Measurements from ENCODE around the gene KRT28. TPM values are rescaled to one million over a fixed set of nuclear protein-coding genes. Genes with fewer than 3 reads are reported as not detected.

KRT28 gene
- total RNA-seq, 1 donor from 2014 or later, result not detected

DNA sequence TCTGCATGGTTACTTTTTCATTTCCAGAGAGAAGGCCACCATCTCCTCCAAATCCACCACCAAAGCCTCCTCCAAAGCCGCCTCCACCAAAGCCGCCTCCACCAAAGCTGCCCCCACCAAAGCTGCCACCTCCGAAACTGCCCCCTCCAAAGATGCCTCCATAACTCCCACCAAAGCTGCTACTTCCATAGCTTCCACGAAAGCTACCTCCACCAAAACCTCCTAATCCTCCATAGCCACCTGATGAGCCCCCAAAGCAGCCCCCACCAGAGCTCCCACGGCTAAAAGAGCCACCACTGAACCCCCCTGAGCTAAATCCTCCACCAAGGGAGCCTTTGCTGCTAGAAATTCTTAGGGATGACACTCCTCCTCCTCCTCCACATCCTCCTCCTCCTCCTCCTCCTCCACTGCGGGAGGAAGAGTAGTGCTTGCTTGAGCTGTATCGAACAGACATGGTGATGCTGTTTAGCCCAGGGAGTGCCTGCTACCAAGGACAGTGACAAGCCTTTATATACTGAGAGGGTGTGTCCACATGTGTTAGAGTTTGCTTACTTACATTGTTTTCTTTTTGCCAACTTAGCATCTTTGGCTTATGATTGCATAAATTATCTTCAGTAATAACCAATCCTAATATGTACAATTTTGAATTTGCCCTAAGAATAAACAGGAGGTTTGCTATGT lies 22.5 kb upstream of the KRT28 start, which contains the start of gene KRT10:
Gene KRT10, minus strand, starts transcription at position 483 of the 681 bp plus-strand sequence. Its CDS starts 29 bp downstream, at position 454.
- H3K4me3 Mint-ChIP-seq, result peak within 1 kb of the TSS; percentile 70
- peaks cover 25% of the 10 kb centered on the region for H3K36me3 Mint-ChIP-seq
- TF ChIP-seq, protein P1, sequence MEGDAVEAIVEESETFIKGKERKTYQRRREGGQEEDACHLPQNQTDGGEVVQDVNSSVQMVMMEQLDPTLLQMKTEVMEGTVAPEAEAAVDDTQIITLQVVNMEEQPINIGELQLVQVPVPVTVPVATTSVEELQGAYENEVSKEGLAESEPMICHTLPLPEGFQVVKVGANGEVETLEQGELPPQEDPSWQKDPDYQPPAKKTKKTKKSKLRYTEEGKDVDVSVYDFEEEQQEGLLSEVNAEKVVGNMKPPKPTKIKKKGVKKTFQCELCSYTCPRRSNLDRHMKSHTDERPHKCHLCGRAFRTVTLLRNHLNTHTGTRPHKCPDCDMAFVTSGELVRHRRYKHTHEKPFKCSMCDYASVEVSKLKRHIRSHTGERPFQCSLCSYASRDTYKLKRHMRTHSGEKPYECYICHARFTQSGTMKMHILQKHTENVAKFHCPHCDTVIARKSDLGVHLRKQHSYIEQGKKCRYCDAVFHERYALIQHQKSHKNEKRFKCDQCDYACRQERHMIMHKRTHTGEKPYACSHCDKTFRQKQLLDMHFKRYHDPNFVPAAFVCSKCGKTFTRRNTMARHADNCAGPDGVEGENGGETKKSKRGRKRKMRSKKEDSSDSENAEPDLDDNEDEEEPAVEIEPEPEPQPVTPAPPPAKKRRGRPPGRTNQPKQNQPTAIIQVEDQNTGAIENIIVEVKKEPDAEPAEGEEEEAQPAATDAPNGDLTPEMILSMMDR (conservative IDR thresholded peaks at IDR 0.05), result no peak
- no peak within 1 kb of the TSS for H3K27ac Mint-ChIP-seq
- no peaks in the 10 kb centered on the region for H3K4me1 Mint-ChIP-seq (ENCODE audit: unreplicated experiment)
- no peaks in the 10 kb centered on the region for H3K9me3 Mint-ChIP-seq
- DNase-seq (ENCODE audit: extremely low spot score, unreplicated experiment), result no peak
- no peaks in the 10 kb centered on the region for H3K27me3 Mint-ChIP-seq

DNA sequence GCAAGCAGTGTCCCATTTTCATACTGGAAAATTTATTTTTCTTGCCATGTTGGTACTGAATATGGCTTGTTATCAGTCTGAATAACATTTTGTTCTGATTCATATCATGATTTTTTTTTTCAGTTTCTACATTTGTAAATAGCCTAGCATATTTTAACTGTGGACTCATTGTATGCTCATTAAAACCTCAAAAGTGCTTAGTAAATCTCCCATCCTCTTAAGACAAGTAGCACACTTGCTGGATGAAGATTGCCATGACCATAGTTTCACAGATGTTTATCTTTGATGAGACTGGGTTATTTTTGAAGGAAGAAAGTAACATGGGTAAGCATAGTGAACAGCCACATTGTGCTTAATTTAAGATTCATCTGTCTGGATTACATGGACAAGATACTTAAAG lies 21.8 kb upstream of the KRT28 start:
- TF ChIP-seq, protein P1 (conservative IDR thresholded peaks at IDR 0.05), result no peak
- H3K9me3 Mint-ChIP-seq, result no peaks in the 10 kb centered on the region
- DNase-seq (ENCODE audit: extremely low spot score, unreplicated experiment), result no peak
- peaks cover 33% of the 10 kb centered on the region for H3K36me3 Mint-ChIP-seq
- no peaks in the 10 kb centered on the region for H3K4me1 Mint-ChIP-seq (ENCODE audit: unreplicated experiment)
- H3K27ac Mint-ChIP-seq, result no peak overlapping the region
- H3K4me3 Mint-ChIP-seq, result no peak overlapping the region
- no peaks in the 10 kb centered on the region for H3K27me3 Mint-ChIP-seq

DNA sequence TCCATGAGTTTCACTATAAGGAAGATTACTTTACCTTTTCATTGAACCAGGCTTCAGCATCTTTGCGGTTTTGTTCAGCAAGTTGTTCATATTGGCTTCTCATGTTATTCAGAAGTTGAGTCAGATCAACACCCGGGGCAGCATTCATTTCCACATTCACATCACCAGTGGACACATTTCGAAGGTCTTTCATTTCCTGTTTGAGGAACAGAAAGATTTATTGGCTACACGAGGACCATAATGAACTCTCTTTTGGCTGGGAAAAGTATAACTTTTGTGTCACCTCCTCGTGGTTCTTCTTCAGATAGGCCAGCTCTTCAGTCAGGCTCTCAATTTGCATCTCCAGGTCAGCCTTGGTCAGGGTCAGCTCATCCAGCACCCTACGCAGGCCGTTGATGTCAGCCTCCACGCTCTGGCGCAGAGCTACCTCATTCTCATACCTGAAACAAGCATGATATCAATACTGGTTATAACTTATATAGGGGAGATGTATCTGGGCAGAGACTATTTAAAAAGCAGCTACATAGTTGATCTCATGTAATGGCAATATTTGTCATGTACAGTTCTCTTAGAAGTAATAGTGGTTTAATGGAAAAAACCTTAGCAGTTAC lies 20.6 kb upstream of the KRT28 start:
- Mint-ChIP-seq H3K9me3 (no peaks in the 10 kb centered on the region), H3K4me1 (ENCODE audit: unreplicated experiment) (no peaks in the 10 kb centered on the region), H3K4me3 (peak overlapping the region; percentile 90), H3K36me3 (peaks cover 39% of the 10 kb centered on the region), H3K27ac (peak overlapping the region; percentile 79), H3K27me3 (no peaks in the 10 kb centered on the region)
- no peak for DNase-seq (ENCODE audit: extremely low spot score, unreplicated experiment)
- TF ChIP-seq, protein P1 (conservative IDR thresholded peaks at IDR 0.05), result no peak

DNA sequence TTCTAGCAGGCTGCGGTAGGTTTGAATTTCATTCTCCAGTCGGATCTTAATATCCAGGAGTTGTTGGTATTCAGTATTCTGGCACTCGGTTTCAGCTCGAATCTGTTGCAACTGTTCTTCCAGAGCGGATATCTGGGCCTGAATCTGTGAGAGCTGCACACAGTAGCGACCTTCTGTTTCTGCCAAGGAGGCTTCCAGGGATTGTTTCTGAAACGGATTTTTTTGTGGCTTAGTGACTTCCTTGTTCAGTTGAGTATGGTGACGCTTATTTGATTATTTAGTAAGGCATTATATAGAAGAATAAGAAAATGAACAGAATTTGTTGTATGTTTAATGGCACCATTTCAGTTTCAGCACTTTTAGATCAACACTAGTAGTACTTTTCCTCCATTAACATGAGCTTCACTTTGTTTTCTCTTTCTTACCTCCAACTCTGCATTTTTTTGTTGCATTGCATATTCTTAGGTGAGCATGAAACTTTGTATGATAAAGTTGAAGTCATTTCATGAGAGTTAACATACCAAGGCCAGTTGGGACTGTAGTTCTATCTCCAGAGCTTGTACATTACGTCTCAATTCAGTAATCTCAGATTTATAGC lies 19.9 kb upstream of the KRT28 start:
- peak overlapping the region; percentile 79 for H3K27ac Mint-ChIP-seq
- H3K4me1 Mint-ChIP-seq (ENCODE audit: unreplicated experiment), result no peaks in the 10 kb centered on the region
- TF ChIP-seq, protein P1 (conservative IDR thresholded peaks at IDR 0.05), result no peak
- H3K4me3 Mint-ChIP-seq, result peak overlapping the region; percentile 90
- no peaks in the 10 kb centered on the region for H3K9me3 Mint-ChIP-seq
- peaks cover 42% of the 10 kb centered on the region for H3K36me3 Mint-ChIP-seq
- peaks cover under 1% of the 10 kb centered on the region for H3K27me3 Mint-ChIP-seq
- no peak for DNase-seq (ENCODE audit: extremely low spot score, unreplicated experiment)

DNA sequence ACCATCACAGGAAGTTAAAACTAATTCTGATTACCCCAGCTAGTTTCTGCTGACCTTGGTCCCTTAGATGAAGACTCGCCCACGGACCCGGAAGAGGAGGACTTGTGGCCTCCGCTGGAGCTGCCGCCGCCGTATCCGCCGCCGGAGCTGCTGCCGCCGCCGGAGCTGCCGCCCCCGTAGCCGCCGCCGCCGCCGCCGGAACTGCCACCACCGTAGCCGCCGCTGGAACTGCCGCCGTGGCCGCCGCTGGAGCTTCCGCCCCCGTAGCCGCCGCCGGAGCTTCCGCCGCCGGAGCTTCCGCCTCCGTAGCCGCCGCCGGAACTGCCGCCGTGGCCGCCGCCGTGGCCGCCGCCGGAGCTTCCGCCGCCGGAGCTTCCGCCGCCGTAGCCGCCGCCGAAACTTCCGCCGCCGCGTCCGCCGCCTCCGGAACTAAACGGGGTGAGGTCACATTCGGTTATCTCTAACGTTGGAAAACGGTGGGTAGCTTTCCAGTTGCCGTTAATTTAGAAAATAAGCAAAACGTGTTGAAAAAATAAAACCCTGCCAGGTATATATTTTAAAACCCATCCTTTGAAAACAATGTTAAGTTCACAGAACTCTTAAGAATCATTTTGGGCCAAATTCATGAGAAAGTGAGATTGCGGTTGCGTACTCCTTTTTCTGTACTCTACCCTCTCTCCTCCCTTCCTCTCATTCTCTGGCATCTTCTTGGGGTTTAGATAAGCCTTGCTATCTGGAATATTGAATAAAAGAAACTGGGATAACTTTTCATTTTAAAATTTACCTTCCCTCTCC lies 19.2 kb upstream of the KRT28 start:
- Mint-ChIP-seq H3K9me3 (no peaks in the 10 kb centered on the region), H3K27me3 (peaks cover 6% of the 10 kb centered on the region), H3K4me1 (ENCODE audit: unreplicated experiment) (no peaks in the 10 kb centered on the region), H3K27ac (peak overlapping the region; percentile 92), H3K4me3 (peak overlapping the region; percentile 93), H3K36me3 (peaks cover 39% of the 10 kb centered on the region)
- DNase-seq (ENCODE audit: extremely low spot score, unreplicated experiment), result peak; percentile 89
- TF ChIP-seq, protein P1 (conservative IDR thresholded peaks at IDR 0.05), result no peak

All from type B pancreatic cell (in vitro differentiated cells).